Measurements from ENCODE around the gene AFF3. TPM values are rescaled to one million over a fixed set of nuclear protein-coding genes. Genes with fewer than 3 reads are reported as not detected.

Gene AFF3
- total and polyA plus RNA-seq, 2 of the 4 experiments (the other 2 are of a cell fraction), result 12.9 to 14.3 TPM

DNA sequence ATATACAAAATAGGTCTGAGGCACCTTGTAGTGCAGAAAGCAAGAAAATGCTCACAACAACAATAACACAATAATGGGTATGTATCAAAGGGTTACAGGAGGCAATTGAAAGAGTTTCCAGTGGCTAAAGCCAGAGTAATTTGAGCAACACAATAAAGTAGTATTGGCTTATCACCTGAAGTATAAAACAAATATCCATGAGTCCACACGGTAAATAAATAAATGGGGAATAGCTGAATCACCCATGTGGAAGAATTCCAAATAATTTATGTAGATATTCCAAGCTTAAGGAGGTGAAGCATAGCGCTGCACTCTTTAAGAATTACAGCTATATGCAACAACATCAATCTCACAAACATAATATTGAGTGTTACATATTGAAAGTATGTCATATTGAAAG lies 110.8 kb downstream of the AFF3 start:
- Histone ChIP-seq H3K14ac (replicated peaks; ENCODE audit: low read depth, low read length) (no peak overlapping the region), H3K23ac (ENCODE audit: low read depth, low read length) (no peak overlapping the region), H3K36me3 (ENCODE audit: control insufficient read depth, insufficient read depth, low read length) (no peaks in the 10 kb centered on the region; the same call in 1 of the 2 replicates), H3K56ac (ENCODE audit: extremely low read depth, insufficient read depth, low read length) (no peak overlapping the region), H2BK15ac (ENCODE audit: low read depth, low read length) (no peak overlapping the region), H3K9me1 (ENCODE audit: insufficient read depth, low read length) (no peaks in the 10 kb centered on the region), H2AK9ac (replicated peaks; ENCODE audit: low read depth, low read length, poor library complexity) (no peak overlapping the region), H3K79me1 (ENCODE audit: low read depth in 1 of 2, low read length in 2 of 2) (peaks cover 27 to 31% of the 10 kb centered on the region in 2 experiments), H3K18ac (ENCODE audit: low read depth, low read length) (no peak overlapping the region), H2AK5ac (ENCODE audit: low read depth, low read length) (no peak overlapping the region), H4K20me1 (ENCODE audit: insufficient read depth, low read length) (no peaks in the 10 kb centered on the region), H3K4me2 (ENCODE audit: low read depth, low read length) (no peak overlapping the region), H3K9ac (ENCODE audit: low read depth, low read length) (no peak overlapping the region), H2BK120ac (ENCODE audit: low read depth, low read length) (no peak overlapping the region), H3K4me1 (ENCODE audit: control insufficient read depth, insufficient read depth, low read length) (no peaks in the 10 kb centered on the region), H4K5ac (ENCODE audit: low read depth, low read length) (no peak overlapping the region; the same call in 1 of the 2 replicates), H3K9me3 (ENCODE audit: control insufficient read depth, insufficient read depth, low read length) (no peaks in the 10 kb centered on the region), H4K8ac (ENCODE audit: low read depth in 2 of 2, low read length in 2 of 2) (no peak overlapping the region), H2BK20ac (ENCODE audit: low read depth, low read length) (no peak overlapping the region), H2BK5ac (ENCODE audit: low read depth, low read length, poor library complexity, severe bottlenecking) (no peak overlapping the region), H3K27me3 (ENCODE audit: control insufficient read depth, insufficient read depth, low read length) (no peaks in the 10 kb centered on the region), H2AFZ (replicated peaks; ENCODE audit: low read length, poor library complexity) (no peak overlapping the region), H3K4ac (ENCODE audit: low read depth, low read length) (no peak overlapping the region), H3K27ac (ENCODE audit: insufficient read depth, low read length) (no peak overlapping the region), H4K91ac (ENCODE audit: insufficient read depth, low read depth, low read length) (no peak overlapping the region), H3K4me3 (ENCODE audit: insufficient read depth, low read depth, low read length) (no peak overlapping the region)
- TF ChIP-seq RAD21 (IDR thresholded peaks at IDR 0.05; ENCODE audit: low read length), result no peak
- TF ChIP-seq CHD1 (IDR thresholded peaks at IDR 0.05; ENCODE audit: low read depth, low read length), result no peak
- no peak for TF ChIP-seq POLR2A (IDR thresholded peaks at IDR 0.05; ENCODE audit: low read depth, low read length)
- no peak for TF ChIP-seq RFX5 (IDR thresholded peaks at IDR 0.05; ENCODE audit: low read depth, low read length)
- TF ChIP-seq, protein P1, sequence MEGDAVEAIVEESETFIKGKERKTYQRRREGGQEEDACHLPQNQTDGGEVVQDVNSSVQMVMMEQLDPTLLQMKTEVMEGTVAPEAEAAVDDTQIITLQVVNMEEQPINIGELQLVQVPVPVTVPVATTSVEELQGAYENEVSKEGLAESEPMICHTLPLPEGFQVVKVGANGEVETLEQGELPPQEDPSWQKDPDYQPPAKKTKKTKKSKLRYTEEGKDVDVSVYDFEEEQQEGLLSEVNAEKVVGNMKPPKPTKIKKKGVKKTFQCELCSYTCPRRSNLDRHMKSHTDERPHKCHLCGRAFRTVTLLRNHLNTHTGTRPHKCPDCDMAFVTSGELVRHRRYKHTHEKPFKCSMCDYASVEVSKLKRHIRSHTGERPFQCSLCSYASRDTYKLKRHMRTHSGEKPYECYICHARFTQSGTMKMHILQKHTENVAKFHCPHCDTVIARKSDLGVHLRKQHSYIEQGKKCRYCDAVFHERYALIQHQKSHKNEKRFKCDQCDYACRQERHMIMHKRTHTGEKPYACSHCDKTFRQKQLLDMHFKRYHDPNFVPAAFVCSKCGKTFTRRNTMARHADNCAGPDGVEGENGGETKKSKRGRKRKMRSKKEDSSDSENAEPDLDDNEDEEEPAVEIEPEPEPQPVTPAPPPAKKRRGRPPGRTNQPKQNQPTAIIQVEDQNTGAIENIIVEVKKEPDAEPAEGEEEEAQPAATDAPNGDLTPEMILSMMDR (conservative IDR thresholded peaks at IDR 0.05; ENCODE audit: low read depth, low read length), result no peak
- TF ChIP-seq, protein P2, sequence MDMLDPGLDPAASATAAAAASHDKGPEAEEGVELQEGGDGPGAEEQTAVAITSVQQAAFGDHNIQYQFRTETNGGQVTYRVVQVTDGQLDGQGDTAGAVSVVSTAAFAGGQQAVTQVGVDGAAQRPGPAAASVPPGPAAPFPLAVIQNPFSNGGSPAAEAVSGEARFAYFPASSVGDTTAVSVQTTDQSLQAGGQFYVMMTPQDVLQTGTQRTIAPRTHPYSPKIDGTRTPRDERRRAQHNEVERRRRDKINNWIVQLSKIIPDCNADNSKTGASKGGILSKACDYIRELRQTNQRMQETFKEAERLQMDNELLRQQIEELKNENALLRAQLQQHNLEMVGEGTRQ (IDR thresholded peaks at IDR 0.05; ENCODE audit: low read depth, low read length), result no peak
- no CpG with 5 or more reads among the region's 2 CpGs for WGBS, 2 experiments (ENCODE audit: extremely low coverage in 2 of 2, insufficient read length in 1 of 2)
- intact Hi-C loops (cut with micrococcal nuclease), result no loop called here
- no peak for DNase-seq
- CTCF ChIA-PET, result no interaction called here
- POLR2A ChIA-PET (ENCODE audit: unreplicated experiment), result no interaction called here
- dilution Hi-C loops (cut with HindIII; ENCODE audit: low sequenced_read_pairs, unreplicated experiment), result no loop called here
- no TSS peak for BruUV-seq (replicated peaks)
- in situ Hi-C loops (cut with MboI; ENCODE audit: low sequenced_read_pairs), result no loop called here
- no peak for ATAC-seq (ENCODE audit: low read depth)

Measured in IMR-90 (cell line).